ENCODE data around the gene EPHA3. TPM values are rescaled to one million over a fixed set of nuclear protein-coding genes. Genes with fewer than 3 reads are reported as not detected.

Gene EPHA3
- total and polyA plus RNA-seq, 2 of the 4 experiments (the other 2 are of a cell fraction): 0.10 to 0.18 TPM

- no peak for DNase-seq
- POLR2A ChIA-PET (ENCODE audit: unreplicated experiment): no interaction called here
These were observed 156.7 kb downstream of the EPHA3 start for GRCh38 chr3:89264037-89264560.

More at GRCh38 chr3:89264037-89264560, 156.7 kb downstream of the EPHA3 start:
- WGBS, 2 experiments (ENCODE audit: extremely low coverage in 2 of 2, insufficient read length in 1 of 2): no CpG with 5 or more reads among the region's 6 CpGs
- Histone ChIP-seq H3K79me1 (ENCODE audit: low read depth in 1 of 2, low read length in 2 of 2) (no peaks in the 10 kb centered on the region), H3K4me2 (ENCODE audit: low read depth, low read length) (no peak overlapping the region), H3K23ac (ENCODE audit: low read depth, low read length) (no peak overlapping the region), H2BK5ac (ENCODE audit: low read depth, low read length, poor library complexity, severe bottlenecking) (no peak overlapping the region), H3K4ac (ENCODE audit: low read depth, low read length) (no peak overlapping the region), H3K56ac (ENCODE audit: extremely low read depth, insufficient read depth, low read length) (no peak overlapping the region), H2BK120ac (ENCODE audit: low read depth, low read length) (no peak overlapping the region), H4K8ac (ENCODE audit: low read depth in 2 of 2, low read length in 2 of 2) (no peak overlapping the region), H2BK15ac (ENCODE audit: low read depth, low read length) (no peak overlapping the region), H2AK9ac (replicated peaks; ENCODE audit: low read depth, low read length, poor library complexity) (no peak overlapping the region), H2AK5ac (ENCODE audit: low read depth, low read length) (no peak overlapping the region), H3K9me3 (ENCODE audit: control insufficient read depth, insufficient read depth, low read length) (no peaks in the 10 kb centered on the region), H4K91ac (ENCODE audit: insufficient read depth, low read depth, low read length) (no peak overlapping the region), H4K20me1 (ENCODE audit: insufficient read depth, low read length) (no peaks in the 10 kb centered on the region), H3K9ac (ENCODE audit: low read depth, low read length) (no peak overlapping the region), H3K9me1 (ENCODE audit: insufficient read depth, low read length) (no peaks in the 10 kb centered on the region), H4K5ac (ENCODE audit: low read depth, low read length) (no peak overlapping the region), H3K36me3 (ENCODE audit: control insufficient read depth, insufficient read depth, low read length) (no peaks in the 10 kb centered on the region), H3K27me3 (ENCODE audit: control insufficient read depth, insufficient read depth, low read length) (no peaks in the 10 kb centered on the region), H3K4me1 (ENCODE audit: control insufficient read depth, insufficient read depth, low read length) (no peaks in the 10 kb centered on the region), H2BK20ac (ENCODE audit: low read depth, low read length) (no peak overlapping the region), H3K18ac (ENCODE audit: low read depth, low read length) (no peak overlapping the region), H2AFZ (replicated peaks; ENCODE audit: low read length, poor library complexity) (no peak overlapping the region), H3K14ac (replicated peaks; ENCODE audit: low read depth, low read length) (no peak overlapping the region), H3K4me3 (ENCODE audit: insufficient read depth, low read depth, low read length) (no peak overlapping the region), H3K27ac (ENCODE audit: insufficient read depth, low read length) (no peak overlapping the region)
- BruUV-seq (replicated peaks): no TSS peak
- intact Hi-C loops (cut with micrococcal nuclease) (no loop called here), dilution Hi-C loops (cut with HindIII; ENCODE audit: low sequenced_read_pairs, unreplicated experiment) (no loop called here), in situ Hi-C loops (cut with MboI; ENCODE audit: low sequenced_read_pairs) (no loop called here)
- TF ChIP-seq CTCF (conservative IDR thresholded peaks at IDR 0.05; ENCODE audit: low read depth, low read length) (no peak), RCOR1 (IDR thresholded peaks at IDR 0.05; ENCODE audit: insufficient replicate concordance, low read length) (no peak), FOS (IDR thresholded peaks at IDR 0.05; ENCODE audit: low read depth, low read length) (no peak), MAZ (IDR thresholded peaks at IDR 0.05; ENCODE audit: borderline replicate concordance, low read depth, low read length) (no peak), NFE2L2 (IDR thresholded peaks at IDR 0.05; ENCODE audit: low read depth, low read length) (no peak), MAFK (IDR thresholded peaks at IDR 0.05; ENCODE audit: low read depth, low read length) (no peak), CEBPB (IDR thresholded peaks at IDR 0.05; ENCODE audit: low read depth, low read length) (no peak), RFX5 (IDR thresholded peaks at IDR 0.05; ENCODE audit: low read depth, low read length) (no peak), BHLHE40 (IDR thresholded peaks at IDR 0.05; ENCODE audit: low read depth, low read length) (no peak), ELK1 (IDR thresholded peaks at IDR 0.05; ENCODE audit: borderline replicate concordance, low read depth, low read length) (no peak), POLR2A (IDR thresholded peaks at IDR 0.05; ENCODE audit: low read depth, low read length) (no peak), CHD1 (IDR thresholded peaks at IDR 0.05; ENCODE audit: low read depth, low read length) (no peak), USF2 (IDR thresholded peaks at IDR 0.05; ENCODE audit: low read depth, low read length) (no peak), RAD21 (IDR thresholded peaks at IDR 0.05; ENCODE audit: low read length) (no peak)
- no peak for ATAC-seq (ENCODE audit: low read depth)
- CTCF ChIA-PET: no interaction called here
